ENCODE results near the gene LEMD3.

- no peak for TF ChIP-seq CTCF (IDR thresholded peaks at IDR 0.05; ENCODE audit: insufficient read depth, low read depth, low read length)
- no peak for TF ChIP-seq EZH2 (IDR thresholded peaks at IDR 0.05; ENCODE audit: insufficient read depth, low read length)
These were observed 13.6 kb upstream of the LEMD3 start for GRCh38 chr12:65155784-65156183.
